ENCODE results near the gene BTBD10. TPM values are rescaled to one million over a fixed set of nuclear protein-coding genes. Genes with fewer than 3 reads are reported as not detected.

Gene BTBD10
- total RNA-seq, 1 experiment from 2014 or later = 23.3 TPM

DNA sequence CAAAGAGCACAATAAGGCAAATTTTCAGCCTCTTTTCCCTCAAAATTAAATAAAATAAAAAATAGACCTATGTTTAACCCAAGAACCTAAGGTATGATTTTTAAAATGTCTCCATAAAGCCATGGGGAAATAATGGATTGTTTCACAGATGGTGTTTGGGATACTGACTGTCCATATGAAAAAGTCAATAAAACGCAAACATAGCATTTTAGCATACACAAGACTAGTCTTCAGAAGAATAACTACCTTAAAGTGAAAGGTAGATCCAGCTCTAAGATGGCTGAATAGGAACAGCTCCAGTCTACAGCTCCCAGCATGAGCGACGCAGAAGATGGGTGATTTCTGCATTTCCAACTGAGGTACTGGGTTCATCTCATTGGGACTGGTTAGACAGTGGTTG lies 16.7 kb upstream of the BTBD10 start:
- Histone ChIP-seq H3K27ac (ENCODE audit: insufficient read length, low read depth, low read length) (no peak overlapping the region), H3K79me1 (ENCODE audit: insufficient read depth, low read depth, low read length, poor library complexity, severe bottlenecking) (no peaks in the 10 kb centered on the region), H4K5ac (ENCODE audit: insufficient read length, low read depth, low read length) (no peak overlapping the region), H2AK5ac (ENCODE audit: insufficient read length, low read length) (no peak overlapping the region), H2BK20ac (ENCODE audit: low read depth, low read length, poor library complexity, severe bottlenecking) (no peak overlapping the region), H3K27me3 (ENCODE audit: insufficient read depth, low read length) (no peaks in the 10 kb centered on the region), H3K56ac (ENCODE audit: insufficient read length, low read depth, low read length) (no peak overlapping the region), H4K20me1 (ENCODE audit: control insufficient read depth, insufficient read depth, insufficient read length) (no peaks in the 10 kb centered on the region), H2BK12ac (ENCODE audit: insufficient read length, low read depth, low read length) (no peak overlapping the region), H3K14ac (ENCODE audit: insufficient read depth, low read length) (no peak overlapping the region), H2BK15ac (ENCODE audit: low read depth, low read length) (no peak overlapping the region), H3K23ac (ENCODE audit: insufficient read length, low read depth, low read length) (no peak overlapping the region), H3K18ac (ENCODE audit: insufficient read length, low read depth, low read length) (no peak overlapping the region), H3T11ph (ENCODE audit: low read length) (no peak overlapping the region), H3K4me2 (ENCODE audit: insufficient read depth, insufficient read length, low read length) (no peak overlapping the region), H2AFZ (ENCODE audit: low read length) (no peak overlapping the region), H3K23me2 (ENCODE audit: insufficient read length, low read depth, low read length, poor library complexity, severe bottlenecking) (no peaks in the 10 kb centered on the region), H2BK120ac (ENCODE audit: low read depth, low read length, poor library complexity, severe bottlenecking) (no peak overlapping the region), H2BK5ac (ENCODE audit: insufficient read length, low read length) (no peak overlapping the region), H3K4me1 (ENCODE audit: insufficient read depth, low read length) (no peaks in the 10 kb centered on the region), H4K91ac (ENCODE audit: insufficient read length, low read depth, low read length) (no peak overlapping the region), H3K79me2 (ENCODE audit: insufficient read depth, low read length) (no peaks in the 10 kb centered on the region), H3K4ac (ENCODE audit: low read depth, low read length) (no peak overlapping the region), H3K9ac (ENCODE audit: extremely low read depth, insufficient read length, low read length) (no peak overlapping the region), H4K8ac (replicated peaks; ENCODE audit: insufficient read length, low read depth, low read length) (no peak overlapping the region), H3K9me3 (ENCODE audit: control insufficient read depth, low read depth, low read length) (no peaks in the 10 kb centered on the region)
- H3K27me3 Mint-ChIP-seq (ENCODE audit: low read depth) = peaks cover 10% of the 10 kb centered on the region
- no peaks in the 10 kb centered on the region for H3K4me1 Mint-ChIP-seq
- TF ChIP-seq, protein P1, sequence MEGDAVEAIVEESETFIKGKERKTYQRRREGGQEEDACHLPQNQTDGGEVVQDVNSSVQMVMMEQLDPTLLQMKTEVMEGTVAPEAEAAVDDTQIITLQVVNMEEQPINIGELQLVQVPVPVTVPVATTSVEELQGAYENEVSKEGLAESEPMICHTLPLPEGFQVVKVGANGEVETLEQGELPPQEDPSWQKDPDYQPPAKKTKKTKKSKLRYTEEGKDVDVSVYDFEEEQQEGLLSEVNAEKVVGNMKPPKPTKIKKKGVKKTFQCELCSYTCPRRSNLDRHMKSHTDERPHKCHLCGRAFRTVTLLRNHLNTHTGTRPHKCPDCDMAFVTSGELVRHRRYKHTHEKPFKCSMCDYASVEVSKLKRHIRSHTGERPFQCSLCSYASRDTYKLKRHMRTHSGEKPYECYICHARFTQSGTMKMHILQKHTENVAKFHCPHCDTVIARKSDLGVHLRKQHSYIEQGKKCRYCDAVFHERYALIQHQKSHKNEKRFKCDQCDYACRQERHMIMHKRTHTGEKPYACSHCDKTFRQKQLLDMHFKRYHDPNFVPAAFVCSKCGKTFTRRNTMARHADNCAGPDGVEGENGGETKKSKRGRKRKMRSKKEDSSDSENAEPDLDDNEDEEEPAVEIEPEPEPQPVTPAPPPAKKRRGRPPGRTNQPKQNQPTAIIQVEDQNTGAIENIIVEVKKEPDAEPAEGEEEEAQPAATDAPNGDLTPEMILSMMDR (conservative IDR thresholded peaks at IDR 0.05) = no peak
- WGBS (ENCODE audit: extremely low coverage, insufficient read length, low lambda C conversion rate) = no CpG with 5 or more reads among the region's 3 CpGs
- H3K9me3 Mint-ChIP-seq = peaks cover 21 to 26% of the 10 kb centered on the region in 2 experiments
- no peak overlapping the region for H3K4me3 Mint-ChIP-seq
- no peak for DNase-seq
- H3K27ac Mint-ChIP-seq = no peak overlapping the region
- H3K36me3 Mint-ChIP-seq (ENCODE audit: insufficient read depth in 1 of 3, low read depth in 3 of 3) = peaks cover 0 to 9% (median 3%) of the 10 kb centered on the region in 3 experiments; a peak in 5 of 7 replicates

Measured in H9 (cell line).